Fibroblast of skin of right biceps (primary cell): ENCODE results near the gene LDLRAP1.
"Not testable (repeated sequence)": the region's sequence is repeated elsewhere in the genome, so short reads cannot be mapped to it uniquely, and the experiment has no call there.

Experiments
- DNase-seq: peaks from one replicate; pipeline ENCODE4 v3.0.0-alpha.2; 2013

Gene LDLRAP1

DNA sequence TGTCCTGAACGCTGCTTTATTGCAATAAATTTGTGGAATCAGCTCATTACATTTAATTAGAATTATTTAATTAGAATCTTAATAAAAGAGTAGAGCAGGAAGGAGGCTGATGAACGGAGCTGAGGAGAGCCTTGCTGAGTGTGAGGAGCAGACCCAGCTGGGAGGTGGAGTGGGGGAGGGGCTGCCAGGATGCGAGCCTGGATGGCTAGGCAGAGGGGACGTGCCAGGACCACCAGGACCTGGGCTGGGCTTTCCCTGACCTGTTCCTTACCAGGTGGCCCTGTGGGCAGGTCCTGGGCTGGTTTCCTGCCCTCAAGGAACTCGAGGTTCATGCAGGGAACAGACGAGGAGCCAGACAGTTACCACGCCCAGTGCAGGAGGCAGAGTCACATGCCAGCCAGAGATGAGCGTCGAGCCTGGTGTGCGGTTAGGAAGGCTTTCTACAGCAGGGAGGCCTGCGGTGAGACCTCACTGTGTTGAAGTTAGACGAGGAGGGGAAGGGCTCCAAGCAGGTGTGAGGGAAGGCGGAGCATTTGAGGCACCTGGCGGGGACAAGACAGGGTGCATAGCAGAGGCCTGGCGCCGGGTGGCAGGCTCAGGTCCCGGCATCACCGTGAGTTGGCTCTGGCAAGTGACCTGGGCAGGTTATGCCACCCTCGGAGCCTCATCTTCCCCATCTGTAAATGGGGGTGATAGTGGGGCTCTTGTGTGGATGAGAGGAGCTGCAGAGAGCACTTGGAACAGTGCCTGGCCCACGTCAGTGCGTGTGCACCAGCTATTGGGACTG lies 33.9 kb downstream of the LDLRAP1 start:
- no peak for DNase-seq

DNA sequence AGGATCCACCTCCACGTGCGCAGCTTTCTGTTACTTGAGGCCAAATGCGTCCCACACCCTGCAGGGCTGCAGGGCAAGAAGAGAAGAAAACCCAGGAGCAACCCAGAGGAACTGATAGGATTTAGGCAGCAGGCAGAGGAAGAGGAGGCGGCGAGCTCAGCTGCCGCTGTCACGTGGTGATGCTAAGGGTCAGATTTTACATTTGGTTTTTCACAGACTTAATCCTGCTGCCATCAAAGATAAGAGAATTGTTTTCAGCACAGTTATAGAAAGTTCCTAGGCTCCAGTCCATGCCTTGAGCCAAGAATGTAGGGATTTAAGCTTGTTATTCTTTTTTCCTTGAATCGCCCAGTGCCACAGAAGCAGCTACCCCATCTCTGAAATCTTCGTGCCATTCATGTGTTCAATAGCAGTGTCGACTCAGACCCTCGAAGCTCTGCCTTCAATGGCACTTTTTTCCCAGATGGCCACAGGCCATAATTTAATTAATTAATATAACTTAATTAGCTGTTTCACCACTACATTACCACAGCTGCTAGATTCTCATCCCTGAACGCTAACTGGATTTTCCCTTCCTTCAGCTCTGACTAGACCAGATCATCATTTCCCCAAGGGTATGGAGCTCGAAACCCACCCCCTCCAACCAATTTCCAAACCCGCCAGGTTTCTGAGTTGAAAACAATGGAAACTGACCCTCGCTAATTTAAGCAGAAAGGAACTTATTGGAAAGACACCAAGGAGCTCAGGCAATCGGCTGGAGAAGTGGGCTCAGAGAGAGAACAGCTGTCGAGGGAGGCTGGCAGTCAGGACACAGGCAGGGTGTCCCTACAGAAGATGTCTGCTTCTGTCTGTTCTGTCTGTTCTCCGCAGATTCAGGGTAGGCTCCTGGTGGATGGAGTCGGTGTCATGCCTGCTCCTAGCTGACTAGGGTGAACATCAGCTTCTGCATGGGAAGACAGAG lies 36.2 kb downstream of the LDLRAP1 start:
- DNase-seq: no peak

DNA sequence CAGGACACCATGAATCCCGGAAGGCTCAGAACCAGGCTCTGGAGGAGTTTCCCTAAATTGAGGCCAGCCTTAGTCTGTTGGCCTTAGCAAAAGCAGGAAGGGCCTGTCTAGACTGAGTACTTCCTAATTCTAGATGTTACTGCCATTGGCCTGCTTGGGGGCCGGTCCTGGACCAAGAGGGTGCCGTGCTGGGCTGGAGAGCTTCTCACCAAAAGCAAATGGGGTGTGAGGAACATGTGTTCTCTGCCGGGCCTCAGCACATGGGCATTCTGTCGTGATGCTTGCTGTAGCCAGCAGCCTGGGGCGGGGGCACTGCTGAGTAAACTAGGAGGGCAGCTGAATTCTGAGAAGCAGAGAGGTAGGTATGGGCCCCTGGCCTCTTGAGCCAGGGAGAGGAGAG lies 37.5 kb downstream of the LDLRAP1 start:
- no peak for DNase-seq

DNA sequence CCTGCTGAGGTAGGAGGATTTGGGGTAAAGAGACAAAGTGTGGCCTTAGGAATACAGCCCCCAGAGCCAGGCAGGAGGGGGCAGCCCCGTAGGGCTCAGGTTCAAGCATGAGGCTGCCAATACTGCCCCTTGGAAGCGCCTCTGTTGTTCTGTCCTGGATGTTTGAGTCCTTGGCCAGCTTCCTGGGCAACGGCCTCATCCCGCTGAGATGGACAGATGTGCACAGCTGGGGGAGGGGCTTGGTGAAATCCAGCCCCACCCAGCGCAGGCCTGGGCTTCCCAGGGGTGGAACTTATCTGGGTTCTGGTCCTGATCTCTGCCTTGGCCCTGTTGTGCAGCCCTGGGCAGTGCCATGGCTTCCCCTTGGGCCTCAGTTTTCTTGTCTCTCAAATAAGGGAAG lies 38.4 kb downstream of the LDLRAP1 start:
- DNase-seq: no peak

DNA sequence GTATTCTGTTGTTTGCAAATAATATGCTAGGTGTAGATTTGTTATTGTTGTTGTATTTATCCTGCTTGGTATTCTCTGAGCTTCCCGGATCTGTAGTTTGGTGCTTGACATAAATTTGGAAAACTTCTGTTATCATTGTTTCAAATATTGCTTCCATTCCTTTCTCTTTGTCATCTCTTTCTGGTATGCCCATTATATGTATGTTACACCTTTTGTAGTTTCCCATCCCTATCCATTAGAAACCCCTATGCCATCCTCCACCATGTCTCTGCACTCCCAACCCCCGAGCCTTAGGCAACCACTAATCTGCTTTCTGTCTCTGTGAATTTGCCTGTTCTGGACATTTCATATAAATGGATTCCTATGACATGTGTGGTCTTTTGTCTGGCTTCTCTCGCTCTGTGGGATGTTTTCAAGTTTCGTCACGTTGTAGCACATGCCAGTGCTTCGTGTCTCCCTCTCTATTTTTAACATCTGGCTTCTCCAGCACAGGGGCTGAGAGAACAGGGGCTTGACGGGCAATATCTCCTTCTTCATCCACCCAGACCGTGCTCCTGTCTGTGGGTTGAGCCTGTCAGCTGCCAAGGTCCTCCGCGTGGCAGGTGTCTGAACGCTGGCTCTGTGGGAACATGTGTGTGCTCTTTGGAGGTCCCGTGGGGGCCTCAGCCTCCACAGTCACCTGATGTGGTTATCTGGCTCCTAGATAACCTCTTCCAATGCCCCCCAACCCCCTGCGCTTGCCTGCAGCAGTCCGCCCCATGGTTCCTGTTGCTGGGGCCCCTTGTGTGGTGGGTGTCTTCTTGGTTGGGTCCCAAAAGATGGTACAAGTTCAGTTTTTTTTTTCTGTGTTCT lies 40.3 kb downstream of the LDLRAP1 start:
- peak; percentile 26 for DNase-seq

DNA sequence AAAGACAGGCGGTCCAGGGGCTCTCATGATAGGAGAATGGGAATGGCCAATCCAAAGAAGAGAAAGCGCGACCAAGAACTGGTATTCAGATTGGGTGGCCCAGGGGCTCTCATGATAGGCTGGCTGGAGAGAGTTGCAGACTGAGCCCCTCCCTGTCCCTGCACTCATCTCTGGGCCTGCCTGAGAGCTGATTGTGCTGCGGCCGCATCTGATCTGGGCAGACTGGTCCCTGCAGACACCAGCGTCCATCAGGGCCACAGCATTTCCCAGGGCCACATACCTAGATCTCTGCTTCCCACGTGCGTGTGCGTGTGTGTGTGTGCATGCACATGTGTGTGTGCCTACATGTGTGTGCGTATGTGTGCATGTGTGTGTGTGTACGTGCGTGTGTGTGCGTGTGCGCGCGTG lies 42.8 kb downstream of the LDLRAP1 start:
- DNase-seq: no peak

DNA sequence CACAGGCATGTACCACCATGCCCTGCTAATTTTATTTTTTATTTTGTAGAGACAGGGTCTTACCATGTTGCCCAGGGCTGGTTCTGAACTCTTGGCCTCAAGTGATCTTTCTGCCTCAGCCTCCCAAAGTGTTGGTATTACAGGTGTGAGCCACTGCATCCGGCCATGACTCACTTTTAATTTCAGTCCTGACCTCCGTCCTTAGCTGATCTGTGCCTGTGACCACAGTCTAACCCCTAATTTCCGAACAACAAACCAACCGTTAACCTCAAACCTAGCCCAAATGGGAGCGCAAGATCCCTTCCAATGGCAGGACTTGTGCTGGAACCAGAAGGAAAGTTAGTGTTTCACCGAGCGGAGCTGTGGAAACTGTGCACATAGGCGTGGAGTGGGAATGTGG lies 43.9 kb downstream of the LDLRAP1 start:
- no peak for DNase-seq

DNA sequence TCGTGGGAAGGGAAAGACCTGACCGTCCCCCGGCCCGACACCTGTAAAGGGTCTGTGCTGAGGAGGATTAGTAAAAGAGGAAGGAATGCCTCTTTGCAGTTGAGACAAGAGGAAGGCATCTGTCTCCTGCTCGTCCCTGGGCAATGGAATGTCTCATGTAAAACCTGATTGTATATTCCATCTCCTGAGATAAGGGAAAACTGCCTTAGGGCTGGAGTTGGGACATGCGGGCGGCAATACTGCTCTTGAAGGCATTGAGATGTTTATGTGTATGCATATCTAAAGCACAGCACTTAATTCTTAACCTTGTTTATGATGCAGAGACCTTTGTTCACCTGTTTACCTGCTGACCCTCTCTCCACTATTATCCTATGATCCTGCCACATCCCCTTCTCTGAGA lies 44.8 kb downstream of the LDLRAP1 start:
- DNase-seq: not testable (repeated sequence)

DNA sequence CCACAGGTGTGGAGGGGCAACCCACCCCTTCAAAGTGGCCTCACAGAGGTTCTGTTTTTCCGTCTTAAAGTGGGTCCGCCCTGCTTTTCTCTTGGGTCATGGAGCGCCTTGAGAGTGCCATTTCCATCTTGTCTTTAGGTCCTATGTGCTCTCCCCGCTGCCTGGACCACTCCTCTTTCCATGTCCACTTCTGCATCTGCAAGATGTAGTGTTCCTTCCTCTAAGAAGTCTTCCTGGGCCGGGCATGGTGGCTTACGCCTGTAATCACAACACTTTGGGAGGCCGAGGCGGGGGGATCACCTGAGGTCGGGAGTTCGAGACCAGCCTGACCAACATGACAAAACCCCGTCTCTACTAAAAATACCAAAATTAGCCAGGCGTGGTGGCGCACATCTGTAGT lies 45.4 kb downstream of the LDLRAP1 start:
- not testable (repeated sequence) for DNase-seq

DNA sequence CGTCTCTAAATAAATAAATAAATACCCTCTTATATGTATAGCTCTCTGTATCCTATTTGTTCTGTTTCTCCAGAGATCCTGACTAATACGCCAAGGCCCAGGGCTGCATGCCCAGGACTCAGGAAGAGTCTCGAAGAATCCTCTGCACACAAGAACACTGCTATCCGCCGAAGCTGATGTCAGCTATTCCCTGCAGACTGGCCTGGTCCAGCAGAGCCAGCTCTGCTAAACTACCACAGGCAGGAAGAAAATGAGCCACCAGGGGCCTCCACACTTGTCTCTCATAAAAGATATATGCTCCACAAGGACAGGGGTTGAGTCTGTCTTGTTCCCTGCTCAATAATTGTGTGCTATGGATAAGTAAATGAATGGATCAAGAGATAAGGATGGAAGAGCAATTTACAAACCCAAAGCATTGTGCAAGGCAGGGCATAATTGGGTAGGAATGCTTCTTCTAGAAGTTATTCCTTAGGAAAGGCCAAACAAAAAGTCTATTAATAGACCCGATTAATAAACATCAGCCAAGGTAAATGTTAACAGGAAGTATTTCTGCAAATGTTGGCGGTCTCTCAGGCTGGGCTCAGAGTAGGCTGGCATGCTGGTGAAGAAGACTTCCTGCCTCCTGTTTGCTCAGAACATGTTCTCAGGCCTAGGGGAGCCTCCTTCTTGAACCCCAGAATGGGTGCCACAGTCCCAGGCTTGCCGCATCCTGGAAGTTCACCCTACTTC lies 46.9 kb downstream of the LDLRAP1 start:
- DNase-seq: peak; percentile 12

DNA sequence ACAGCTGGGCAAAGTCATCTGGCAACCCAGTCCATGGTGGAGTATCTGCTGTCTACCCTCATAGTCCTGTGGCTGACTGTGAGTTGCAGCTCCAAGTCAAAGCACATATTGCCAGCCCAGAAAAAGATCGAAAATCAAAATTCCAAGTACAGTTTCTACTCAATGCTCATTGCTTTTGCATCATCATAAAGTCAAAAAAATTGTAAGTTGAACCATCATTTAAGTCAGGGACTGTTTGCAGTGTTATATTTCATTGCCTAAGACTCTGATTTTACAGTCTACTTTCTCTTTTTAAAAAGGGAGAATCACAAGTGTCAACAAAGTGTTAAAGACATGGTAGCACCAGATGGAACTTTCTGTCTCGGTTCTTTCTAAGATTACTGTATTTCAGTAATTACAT lies 50.5 kb downstream of the LDLRAP1 start:
- no peak for DNase-seq

DNA sequence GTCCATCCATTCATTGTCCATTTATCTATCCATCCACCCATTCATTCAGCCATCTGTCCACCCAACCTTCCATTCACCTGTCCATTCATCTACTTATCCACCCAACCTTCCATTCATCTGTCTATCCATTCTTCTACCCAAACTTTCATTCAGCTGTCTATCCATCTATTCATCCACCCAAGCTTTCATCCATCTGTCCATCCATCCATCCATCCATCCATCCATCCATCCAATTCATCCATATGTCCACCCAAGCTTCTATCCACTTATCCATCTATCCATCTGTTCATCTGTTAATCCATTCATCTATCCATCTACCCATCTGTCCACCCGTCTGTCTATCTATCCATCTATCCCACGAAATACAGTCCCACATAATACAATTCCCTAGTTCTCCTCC lies 51.6 kb downstream of the LDLRAP1 start:
- no peak for DNase-seq

DNA sequence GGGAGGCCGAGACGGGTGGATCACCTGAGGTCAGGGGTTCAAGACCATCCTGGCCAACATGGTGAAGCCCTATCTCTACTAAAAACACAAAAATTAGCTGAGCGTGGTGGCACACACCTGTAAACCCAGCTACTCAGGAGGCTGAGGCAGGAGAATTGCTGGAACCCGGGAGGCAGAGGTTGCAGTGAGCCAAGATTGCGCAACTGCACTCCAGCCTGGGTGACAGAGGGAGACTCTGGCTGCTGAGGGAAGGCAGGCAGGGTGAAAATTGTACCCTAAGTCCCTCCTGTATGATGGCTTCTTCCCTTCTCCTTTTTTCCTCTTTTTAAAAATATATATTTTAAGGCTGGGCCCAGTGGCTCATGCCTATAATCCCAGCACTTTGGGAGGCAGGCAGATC lies 53.2 kb downstream of the LDLRAP1 start:
- DNase-seq: not testable (repeated sequence)

DNA sequence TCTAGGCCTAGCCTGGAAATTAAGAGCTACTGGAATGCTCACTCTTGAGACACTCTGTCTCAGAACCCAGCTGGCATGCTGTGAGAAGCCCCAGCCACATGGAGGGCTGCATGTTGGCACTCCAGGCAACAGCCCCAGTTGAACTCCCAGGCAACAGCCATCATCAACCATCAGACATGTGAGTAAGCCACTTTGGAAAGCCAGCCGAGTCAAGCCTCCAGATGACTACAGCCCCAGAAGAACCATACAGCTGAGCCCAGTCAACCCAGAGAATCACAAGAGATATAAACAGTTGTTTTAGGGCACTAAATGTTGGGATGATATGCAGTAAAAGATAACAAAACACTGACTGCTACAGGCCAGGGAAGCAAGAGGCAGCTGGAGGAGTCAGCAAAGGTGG lies 55.5 kb downstream of the LDLRAP1 start:
- no peak for DNase-seq

DNA sequence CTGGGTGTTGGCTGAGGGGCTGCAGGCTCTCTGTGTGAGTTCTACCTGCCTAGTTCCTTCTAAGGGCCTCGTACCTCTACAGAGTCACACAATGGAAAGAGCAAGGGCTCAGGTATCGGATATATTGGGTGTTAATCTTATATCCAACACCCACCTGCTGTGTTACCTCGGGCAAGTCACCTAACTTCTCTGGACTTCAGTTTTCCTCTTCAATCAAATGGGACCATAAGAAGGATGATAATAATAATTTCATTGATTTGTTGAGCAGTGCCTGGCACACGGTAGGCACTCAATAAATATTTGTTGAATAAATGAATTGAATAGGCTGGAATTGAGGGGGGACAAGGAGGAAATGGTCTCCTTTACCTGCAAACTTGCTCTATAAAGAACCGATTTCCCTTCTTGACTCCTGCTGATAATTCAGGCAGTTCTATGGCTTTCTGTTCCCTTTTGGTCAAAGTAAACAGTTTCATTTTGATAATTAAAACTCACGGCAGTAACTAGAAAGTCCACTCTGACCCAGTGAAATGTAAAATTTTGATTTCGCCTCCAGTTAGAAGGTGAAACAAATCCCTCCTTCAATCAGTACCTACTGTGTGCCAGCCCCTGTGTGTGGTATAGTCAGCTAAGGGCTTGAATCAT lies 56.7 kb downstream of the LDLRAP1 start:
- no peak for DNase-seq

DNA sequence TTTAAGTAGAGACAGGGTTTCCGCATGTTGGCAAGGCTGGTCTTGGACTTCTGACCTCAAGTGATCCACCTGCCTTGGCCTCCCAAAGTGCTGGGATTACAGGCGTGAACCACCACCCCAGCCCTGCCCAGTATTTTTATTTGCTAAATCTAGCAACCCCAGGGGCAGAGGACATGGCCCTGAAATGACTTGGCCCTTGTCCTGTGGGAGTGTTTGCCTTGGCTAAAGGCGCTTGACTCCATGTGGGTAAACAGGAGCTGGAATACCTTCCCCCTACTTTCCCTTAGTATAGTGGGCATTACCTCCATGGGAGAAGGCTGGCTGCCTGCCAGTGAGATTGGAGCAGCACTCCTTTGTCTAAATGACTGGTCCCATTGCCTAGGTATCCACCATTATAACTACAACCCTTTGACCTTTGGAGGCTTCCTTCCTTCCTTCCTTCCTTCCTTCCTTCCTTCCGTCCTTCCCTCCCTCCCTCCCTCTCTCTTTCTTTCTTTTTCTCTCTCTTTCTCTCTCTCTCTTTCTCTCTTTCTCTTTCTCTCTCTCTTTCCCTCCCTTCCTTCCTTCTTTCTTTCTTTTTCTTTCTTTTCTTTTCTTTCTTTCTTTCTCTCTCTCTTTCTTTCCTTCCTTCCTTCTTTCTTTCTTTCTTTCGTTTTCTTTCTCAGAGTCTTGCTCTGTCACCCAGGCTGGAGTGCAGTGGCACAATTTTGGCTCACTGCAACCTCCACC lies 57.7 kb downstream of the LDLRAP1 start:
- DNase-seq: not testable (repeated sequence)

DNA sequence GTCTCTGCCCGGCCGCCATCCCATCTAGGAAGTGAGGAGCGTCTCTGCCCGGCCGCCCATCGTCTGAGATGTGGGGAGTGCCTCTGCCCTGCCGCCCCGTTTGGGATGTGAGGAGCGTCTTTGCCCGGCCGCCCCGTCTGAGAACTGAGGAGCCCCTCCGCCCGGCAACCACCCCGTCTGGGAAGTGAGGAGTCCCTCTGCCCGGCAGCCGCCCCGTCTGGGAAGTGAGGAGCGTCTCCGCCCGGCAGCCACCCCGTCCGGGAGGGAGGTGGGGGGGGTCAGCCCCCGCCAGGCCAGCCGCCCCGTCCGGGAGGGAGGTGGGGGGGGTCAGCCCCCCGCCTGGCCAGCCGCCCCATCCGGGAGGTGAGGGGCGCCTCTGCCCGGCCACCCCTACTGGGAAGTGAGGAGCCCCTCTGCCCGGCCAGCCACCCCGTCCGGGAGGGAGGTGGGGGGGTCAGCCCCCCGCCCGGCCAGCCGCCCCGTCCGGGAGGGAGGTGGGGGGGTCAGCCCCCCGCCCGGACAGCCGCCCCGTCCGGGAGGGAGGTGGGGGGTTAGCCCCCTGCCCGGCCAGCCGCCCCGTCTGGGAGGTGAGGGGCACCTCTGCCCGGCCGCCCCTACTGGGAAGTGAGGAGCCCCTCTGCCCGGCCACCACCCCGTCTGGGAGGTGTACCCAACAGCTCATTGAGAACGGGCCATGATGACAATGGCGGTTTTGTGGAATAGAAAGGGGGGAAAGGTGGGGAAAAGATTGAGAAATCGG lies 60.6 kb downstream of the LDLRAP1 start:
- DNase-seq: not testable (repeated sequence)

DNA sequence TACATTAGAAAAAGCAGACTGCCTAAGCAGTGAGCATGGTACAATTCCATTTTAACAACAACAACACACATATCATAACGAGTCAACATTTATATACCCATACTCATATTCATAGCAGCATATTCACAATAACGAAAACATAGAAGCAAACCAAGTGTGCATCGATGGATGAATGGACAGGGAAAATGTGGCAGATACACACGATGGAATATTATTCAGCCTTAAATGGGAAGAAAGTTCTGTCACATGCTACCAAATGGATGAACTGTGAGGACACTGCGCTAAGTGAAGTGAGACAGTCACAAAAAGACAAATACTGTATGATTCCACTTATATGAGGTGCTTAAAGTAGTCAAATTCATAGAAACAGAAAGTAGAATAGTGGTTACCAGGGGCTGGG lies 63.7 kb downstream of the LDLRAP1 start:
- no peak for DNase-seq

DNA sequence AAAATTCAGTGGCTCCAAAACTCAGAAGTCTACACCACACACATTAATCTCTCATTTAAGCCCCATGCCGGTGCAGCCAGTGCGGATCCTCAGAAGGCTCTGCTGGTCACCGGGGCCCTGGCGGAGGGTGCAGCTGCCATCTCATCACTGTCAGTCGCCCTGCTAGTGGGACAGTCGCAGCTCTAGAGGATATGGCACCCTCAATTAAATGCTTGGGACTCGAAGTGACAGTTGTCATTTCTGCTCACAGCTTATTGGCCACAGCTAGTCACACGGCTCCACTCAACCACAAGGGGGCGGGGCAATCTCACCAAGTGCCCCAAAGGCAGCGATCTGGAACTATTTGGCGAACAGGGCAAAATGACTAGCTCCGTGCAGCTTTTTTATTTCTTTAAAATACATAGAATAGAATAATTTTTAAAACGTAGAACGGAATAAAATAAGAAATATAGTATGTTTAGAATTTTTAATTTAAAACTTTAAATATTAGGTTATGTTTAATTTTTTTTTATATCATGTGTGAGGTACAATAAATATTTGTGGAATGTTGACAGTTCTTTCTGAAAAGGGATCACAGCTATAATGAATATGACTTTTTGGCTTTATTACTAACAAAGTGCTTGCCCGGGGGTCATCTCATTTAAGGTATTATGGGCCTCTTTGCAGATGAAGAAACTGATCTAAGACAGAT lies 65.2 kb downstream of the LDLRAP1 start:
- peak; percentile 68 for DNase-seq

DNA sequence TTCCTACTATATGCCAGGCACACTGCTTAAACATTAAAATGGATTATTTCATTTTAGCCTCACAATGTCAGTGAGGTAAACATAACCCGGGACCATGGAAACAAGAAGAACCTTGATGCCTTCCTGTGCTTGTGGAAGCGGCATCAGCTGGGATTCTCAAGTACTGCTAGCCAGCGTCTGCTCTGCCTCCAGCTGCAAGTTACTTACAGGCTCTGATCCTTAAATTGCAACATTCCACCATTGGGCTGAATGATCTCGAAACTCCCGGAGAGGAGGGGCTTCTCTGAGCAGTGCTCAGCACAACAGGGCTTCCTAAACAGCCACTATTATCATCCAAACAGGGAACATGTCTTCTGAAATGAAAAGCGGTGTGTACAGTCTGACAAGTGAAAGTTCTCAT lies 66.5 kb downstream of the LDLRAP1 start:
- DNase-seq: no peak
